Kidney capillary endothelial cell (primary cell): ENCODE results near the gene PET117.
"Not testable (repeated sequence)": the region's sequence is repeated elsewhere in the genome, so short reads cannot be mapped to it uniquely, and the experiment has no call there.

Experiments used
- DNase-seq: peaks from one replicate; pipeline ENCODE4 v3.0.0-alpha.2; 2018; ENCODE audit warnings: low spot score

The PET117 gene

GRCh38 chr20:18164356-18164755 lies 26.7 kb downstream of the PET117 start:
- DNase-seq, result peak; percentile 3

GRCh38 chr20:18165553-18165952 lies 27.9 kb downstream of the PET117 start:
- DNase-seq, result peak; percentile 38

- DNase-seq, result no peak
Measured at GRCh38 chr20:18166241-18166881, 28.7 kb downstream of the PET117 start.

- DNase-seq, result no peak
Measured at GRCh38 chr20:18166950-18167349, 29.3 kb downstream of the PET117 start.

GRCh38 chr20:18172379-18172778 lies 34.7 kb downstream of the PET117 start:
- DNase-seq, result no peak

GRCh38 chr20:18174906-18175683 lies 37.4 kb downstream of the PET117 start:
- no peak for DNase-seq

- no peak for DNase-seq
Measured at GRCh38 chr20:18176318-18176785, 38.7 kb downstream of the PET117 start.

GRCh38 chr20:18180366-18180765 lies 42.7 kb downstream of the PET117 start:
- DNase-seq, result not testable (repeated sequence)

GRCh38 chr20:18180815-18181214 lies 43.2 kb downstream of the PET117 start:
- no peak for DNase-seq

GRCh38 chr20:18187020-18187419 lies 49.4 kb downstream of the PET117 start:
- no peak for DNase-seq

GRCh38 chr20:18188434-18188833 lies 50.8 kb downstream of the PET117 start:
- no peak for DNase-seq

GRCh38 chr20:18190338-18191233 lies 52.9 kb downstream of the PET117 start:
- no peak for DNase-seq

GRCh38 chr20:18191306-18191705 lies 53.6 kb downstream of the PET117 start:
- no peak for DNase-seq
